Pericardium fibroblast (primary cell): Measurements from ENCODE around the gene HNRNPH1. TPM values are rescaled to one million over a fixed set of nuclear protein-coding genes. Genes with fewer than 3 reads are reported as not detected.

Experiments used
- total RNA-seq: library from RNA; depleted of rRNA; stranded (reverse); fragments of >200 nt; gene quantifications from 2 replicates; pipeline ENCODE4 v1.2.3, GENCODE V29; 2015

HNRNPH1 gene
- total RNA-seq = 110 and 177 TPM in 2 replicates

DNA sequence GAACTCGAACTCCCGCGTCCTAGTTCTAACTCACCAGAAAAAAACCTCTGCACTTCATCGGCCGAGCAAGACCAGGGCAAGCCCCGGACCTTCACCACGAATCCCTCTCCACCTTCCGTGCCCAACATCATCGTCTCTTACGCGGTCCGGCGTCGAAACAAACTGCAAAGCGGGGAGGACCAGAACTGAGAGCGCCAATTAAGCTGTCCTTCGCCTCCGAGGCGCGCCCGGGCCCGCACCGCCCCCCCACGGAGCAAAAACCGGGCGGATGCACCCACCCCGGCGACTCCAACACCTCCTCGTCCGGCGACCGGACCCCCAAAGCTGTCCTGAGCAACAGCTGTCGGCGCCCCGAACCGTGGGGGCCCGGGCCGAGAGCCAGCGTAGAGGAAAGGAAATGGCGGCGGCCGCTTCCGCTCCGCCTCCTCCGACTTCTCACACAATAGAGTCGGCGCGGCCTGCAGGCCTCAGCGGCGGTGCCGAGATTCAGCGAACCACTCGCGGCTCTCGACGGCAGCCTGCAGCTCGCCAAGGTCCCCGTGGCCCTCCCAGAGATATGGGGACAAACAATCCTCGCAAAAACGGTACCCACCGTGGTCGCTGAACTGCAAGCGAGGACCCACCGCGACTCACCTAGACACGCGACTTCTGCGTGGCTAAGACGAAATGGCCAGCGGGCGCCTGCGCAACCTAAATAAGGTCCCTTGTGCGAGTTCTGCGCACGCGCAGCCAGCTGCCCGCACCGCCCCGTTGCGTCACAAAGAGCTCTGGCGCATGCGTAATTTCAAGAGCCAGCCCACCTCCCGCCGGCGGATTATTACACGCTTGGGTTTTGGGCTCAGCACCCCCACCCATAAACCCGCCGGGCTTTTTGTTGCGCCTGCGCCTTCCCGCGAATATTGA lies at the start of gene HNRNPH1:
Gene HNRNPH1 (minus strand): TSS at position 669 of the 903 bp plus-strand sequence. CDS start 538 bp downstream, at position 131.

Other genes starting within 250 kb of the HNRNPH1 start
- gene RUFY1, start 73.1 kb downstream of the HNRNPH1 start, total RNA-seq = 17.6 and 25.1 TPM in 2 replicates
- not detected in 2 replicates for gene CBY3, start 57.4 kb upstream of the HNRNPH1 start, total RNA-seq
- gene CANX, start 75.3 kb upstream of the HNRNPH1 start, total RNA-seq = 333 and 357 TPM in 2 replicates
- 16.5 and 17.7 TPM in 2 replicates for gene MAML1, start 109.2 kb upstream of the HNRNPH1 start, total RNA-seq
- gene LTC4S, start 170.3 kb upstream of the HNRNPH1 start, total RNA-seq = 34.0 and 76.1 TPM in 2 replicates
- 154 and 168 TPM in 2 replicates for gene MGAT4B, start 183.2 kb upstream of the HNRNPH1 start, total RNA-seq
- gene SQSTM1, start 197.2 kb upstream of the HNRNPH1 start, total RNA-seq = 407 and 522 TPM in 2 replicates
- 12.5 and 15.4 TPM in 2 replicates for gene MRNIP, start 235.1 kb upstream of the HNRNPH1 start, total RNA-seq